K562 (cell line): ENCODE data around the gene CNNM3. TPM values are rescaled to one million over a fixed set of nuclear protein-coding genes. Genes with fewer than 3 reads are reported as not detected.

Experiments used
- CC2D1A ChIP-seq: fragments of 450-650 bp; IDR thresholded peaks from 2 replicates; pipeline ENCODE4 v1.6.1; 2017; ENCODE audit warnings: mild to moderate bottlenecking
- GTF2F1 ChIP-seq: IDR thresholded peaks from 2 replicates; pipeline ENCODE4 v1.6.1; 2011; ENCODE audit warnings: low read depth, low read length, improper control_type of control experiment
- HDAC2 ChIP-seq: fragments of 450-650 bp; IDR thresholded peaks from 2 replicates; pipeline ENCODE4 v1.6.1; 2016; ENCODE audit warnings: mild to moderate bottlenecking
- MAZ ChIP-seq, 2 experiments: fragments of 450-650 bp in 1 of 2; sonication (generic) in 1 of 2; formaldehyde crosslinking; IDR thresholded peaks in 1 of 2; conservative IDR thresholded peaks in 1 of 2; 2 replicates each; pipeline versions ENCODE4 v1.4.0 to v1.5.0; 2020; ENCODE audit warnings: mild to moderate bottlenecking in 1 of 2, missing genetic modification reagents in 1 of 2
- MCM3 ChIP-seq: fragments of 450-650 bp; IDR thresholded peaks from 2 replicates; pipeline ENCODE4 v1.6.1; 2016
- MECOM ChIP-seq: fragments of 250-450 bp; sonication (Bioruptor Pico); IDR thresholded peaks from 2 replicates; pipeline ENCODE4 v1.8.0; 2022; ENCODE audit warnings: inconsistent platforms
- MYNN ChIP-seq, 2 experiments: sonication (generic); formaldehyde crosslinking in 1 of 2; IDR thresholded peaks; 2 replicates each; pipeline versions ENCODE4 v1.5.0 to v1.6.1; 2016 to 2020; ENCODE audit warnings: antibody characterized with exemption in 1 of 2, missing genetic modification reagents in 1 of 2
- PHB ChIP-seq: fragments of 250-450 bp; sonication (Bioruptor Pico); IDR thresholded peaks from 2 replicates; pipeline ENCODE4 v1.5.0; 2021
- PURB ChIP-seq: sonication (generic); formaldehyde crosslinking; IDR thresholded peaks from 2 replicates; pipeline ENCODE4 v1.9.0; 2021; ENCODE audit warnings: low read depth, mild to moderate bottlenecking, missing genetic modification reagents
- RAD51 ChIP-seq: fragments of 450-650 bp; IDR thresholded peaks from 2 replicates; pipeline ENCODE4 v1.7.1; 2016; ENCODE audit warnings: low read depth, mild to moderate bottlenecking, borderline replicate concordance
- RBFOX2 ChIP-seq: fragments of 200-400 bp; formaldehyde crosslinking; IDR thresholded peaks from 2 replicates; pipeline ENCODE4 v1.6.1; 2017; ENCODE audit warnings: low read depth, mild to moderate bottlenecking, low read length, moderate library complexity
- RBM15 ChIP-seq: fragments of 200-400 bp; formaldehyde crosslinking; IDR thresholded peaks from 2 replicates; pipeline ENCODE4 v1.6.1; 2018; ENCODE audit warnings: mild to moderate bottlenecking, low read length, moderate library complexity; ENCODE audit not compliant: insufficient read depth
- TAF9B ChIP-seq: fragments of 450-650 bp; IDR thresholded peaks from 2 replicates; pipeline ENCODE4 v1.6.1; 2018; ENCODE audit warnings: mild to moderate bottlenecking; ENCODE audit not compliant: partially characterized antibody
- XRCC3 ChIP-seq: fragments of 450-650 bp; IDR thresholded peaks from 2 replicates; pipeline ENCODE4 v1.6.1; 2017; ENCODE audit warnings: mild to moderate bottlenecking, moderate library complexity
- ZFP1 ChIP-seq: fragments of 450-650 bp; formaldehyde crosslinking; IDR thresholded peaks from 2 replicates; pipeline ENCODE4 v1.4.0; 2020; ENCODE audit warnings: mild to moderate bottlenecking, mixed read lengths
- ZNF134 ChIP-seq: fragments of 250-450 bp; sonication (Bioruptor Pico); conservative IDR thresholded peaks from 2 replicates; pipeline ENCODE4 v1.4.0; 2020
- ZNF41 ChIP-seq: fragments of 250-450 bp; sonication (Bioruptor Pico); conservative IDR thresholded peaks from 2 replicates; pipeline ENCODE4 v1.4.0; 2020; ENCODE audit warnings: mild to moderate bottlenecking
- ZNF507 ChIP-seq: conservative IDR thresholded peaks from 2 replicates; pipeline ENCODE4 v1.6.1; 2017; ENCODE audit warnings: missing genetic modification characterization, missing compliant biosample characterization
- ZNF586 ChIP-seq: fragments of 450-650 bp; formaldehyde crosslinking; conservative IDR thresholded peaks from 2 replicates; pipeline ENCODE4 v1.4.0; 2020; ENCODE audit warnings: mild to moderate bottlenecking, moderate library complexity
- ZZZ3 ChIP-seq: fragments of 450-650 bp; IDR thresholded peaks from 2 replicates; pipeline ENCODE4 v1.6.1; 2016; ENCODE audit warnings: antibody characterized with exemption, mild to moderate bottlenecking, moderate library complexity
- polyA plus RNA-seq, 8 experiments: library from polyadenylated mRNA; depleted of rRNA in 4 of 8; stranded (reverse) in 5 of 8; unstranded in 3 of 8; fragments of >200 nt; fragmentation: Nextera tagmentation in 2 of 8; fragmentation: Illumina TruSeq in 1 of 8; extraction: Ambion mirVana in 2 of 8; extraction: Trizol in 1 of 8; gene quantifications; 2 replicates each; pipeline versions ENCODE4 v1.2.1 to v1.2.3, GENCODE V29; 2011 to 2014; ENCODE audit warnings: inconsistent platforms in 1 of 8, missing spikeins in 1 of 8
- total RNA-seq, 7 experiments: library from RNA; depleted of rRNA in 6 of 7; stranded (reverse); fragments of >200 nt in 6 of 7; fragmentation: Illumina TruSeq in 2 of 7; extraction: Trizol in 2 of 7; gene quantifications; 2 replicates each; pipeline versions ENCODE4 v1.2.1 to v1.2.3, GENCODE V29; 2011 to 2021; ENCODE audit warnings: low replicate concordance in 1 of 7
- TF ChIP-seq, protein P1 (sequence below): fragments of 450-650 bp; formaldehyde crosslinking; IDR thresholded peaks from 2 replicates; pipeline ENCODE4 v1.4.0; 2020; ENCODE audit warnings: mild to moderate bottlenecking, moderate library complexity
- TF ChIP-seq, protein P2 (sequence below): IDR thresholded peaks from 2 replicates; pipeline ENCODE4 v1.6.1; 2011; ENCODE audit not compliant: insufficient read length; ENCODE audit errors: extremely low read depth
- TF ChIP-seq, protein P3 (sequence below): sonication (generic); formaldehyde crosslinking; IDR thresholded peaks from 2 replicates; pipeline ENCODE4 v1.8.0; 2023; ENCODE audit warnings: missing genetic modification reagents, mild to moderate bottlenecking, borderline replicate concordance

CNNM3 gene
- total and polyA plus RNA-seq, 9 of the 15 experiments (the other 6 are each of a cell fraction or from before 2014, with no cell fraction given) = 1.4 to 16.9 (median 6.5) TPM

DNA sequence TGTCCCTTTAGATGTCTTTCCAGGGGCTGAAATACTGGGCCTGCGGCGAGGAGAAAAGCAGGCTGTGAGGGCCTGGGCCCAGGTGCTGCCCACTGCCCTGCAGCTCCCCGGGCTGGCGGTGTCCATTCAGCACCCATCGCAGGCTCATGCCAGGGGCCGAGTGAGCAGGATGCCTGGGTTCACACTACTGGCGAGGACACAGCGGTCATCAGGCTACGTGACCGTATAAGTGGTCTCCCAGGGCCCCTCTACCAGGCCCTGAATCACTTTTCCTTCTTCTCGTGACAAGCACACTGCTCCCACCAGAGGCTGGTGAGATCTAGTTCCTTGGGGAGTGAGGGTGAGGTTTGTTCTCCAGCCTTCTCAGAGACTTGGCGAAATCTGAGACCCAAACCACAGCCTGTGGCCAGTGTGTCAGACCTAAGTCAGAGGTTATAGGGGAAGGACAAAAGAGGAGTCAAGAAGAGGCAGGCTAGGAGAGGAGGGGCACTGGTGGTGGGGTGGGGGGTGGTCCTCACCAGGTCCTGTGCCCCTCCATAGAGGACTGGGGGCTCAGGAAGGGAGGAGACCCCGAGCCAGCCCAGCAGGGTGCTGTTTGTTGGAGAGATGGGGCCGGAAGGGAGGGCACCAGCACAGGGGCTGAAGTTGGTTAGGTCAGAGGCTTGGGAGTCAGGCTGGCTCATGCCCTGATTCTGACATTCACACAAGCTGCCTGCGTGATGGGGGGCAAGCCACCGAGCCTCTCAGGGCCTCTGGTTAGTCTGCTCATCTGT lies 60.4 kb downstream of the CNNM3 start (continued):
- no peak for TF ChIP-seq ZNF507
- TF ChIP-seq, protein P1, sequence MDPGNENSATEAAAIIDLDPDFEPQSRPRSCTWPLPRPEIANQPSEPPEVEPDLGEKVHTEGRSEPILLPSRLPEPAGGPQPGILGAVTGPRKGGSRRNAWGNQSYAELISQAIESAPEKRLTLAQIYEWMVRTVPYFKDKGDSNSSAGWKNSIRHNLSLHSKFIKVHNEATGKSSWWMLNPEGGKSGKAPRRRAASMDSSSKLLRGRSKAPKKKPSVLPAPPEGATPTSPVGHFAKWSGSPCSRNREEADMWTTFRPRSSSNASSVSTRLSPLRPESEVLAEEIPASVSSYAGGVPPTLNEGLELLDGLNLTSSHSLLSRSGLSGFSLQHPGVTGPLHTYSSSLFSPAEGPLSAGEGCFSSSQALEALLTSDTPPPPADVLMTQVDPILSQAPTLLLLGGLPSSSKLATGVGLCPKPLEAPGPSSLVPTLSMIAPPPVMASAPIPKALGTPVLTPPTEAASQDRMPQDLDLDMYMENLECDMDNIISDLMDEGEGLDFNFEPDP = no peak
- no peak for TF ChIP-seq GTF2F1
- 0 out of 2 replicates have a peak, but pooled peaks have one; percentile 1 for TF ChIP-seq ZFP1 (CRISPR knock-in tag)
- no peak for TF ChIP-seq HDAC2
- 0 out of 4 replicates have a peak, but pooled peaks of 1 of the 2 experiments have one; percentile 8 for TF ChIP-seq MAZ (CRISPR knock-in tag; conservative IDR thresholded peaks at IDR 0.05 in 1 of 2, IDR thresholded peaks at IDR 0.05 in 1 of 2)
- no peak for TF ChIP-seq ZNF41 (CRISPR knock-in tag)
- TF ChIP-seq TAF9B = no peak
- TF ChIP-seq PURB (CRISPR knock-in tag) = no peak
- peak; percentile 43 for TF ChIP-seq RBFOX2
- TF ChIP-seq MECOM (CRISPR knock-in tag) = no peak
- no peak for TF ChIP-seq ZNF586 (CRISPR knock-in tag)
- no peak for TF ChIP-seq ZZZ3
- no peak for TF ChIP-seq ZNF134 (CRISPR knock-in tag)
- TF ChIP-seq, protein P2, sequence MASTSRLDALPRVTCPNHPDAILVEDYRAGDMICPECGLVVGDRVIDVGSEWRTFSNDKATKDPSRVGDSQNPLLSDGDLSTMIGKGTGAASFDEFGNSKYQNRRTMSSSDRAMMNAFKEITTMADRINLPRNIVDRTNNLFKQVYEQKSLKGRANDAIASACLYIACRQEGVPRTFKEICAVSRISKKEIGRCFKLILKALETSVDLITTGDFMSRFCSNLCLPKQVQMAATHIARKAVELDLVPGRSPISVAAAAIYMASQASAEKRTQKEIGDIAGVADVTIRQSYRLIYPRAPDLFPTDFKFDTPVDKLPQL = no peak
- TF ChIP-seq, protein P3, sequence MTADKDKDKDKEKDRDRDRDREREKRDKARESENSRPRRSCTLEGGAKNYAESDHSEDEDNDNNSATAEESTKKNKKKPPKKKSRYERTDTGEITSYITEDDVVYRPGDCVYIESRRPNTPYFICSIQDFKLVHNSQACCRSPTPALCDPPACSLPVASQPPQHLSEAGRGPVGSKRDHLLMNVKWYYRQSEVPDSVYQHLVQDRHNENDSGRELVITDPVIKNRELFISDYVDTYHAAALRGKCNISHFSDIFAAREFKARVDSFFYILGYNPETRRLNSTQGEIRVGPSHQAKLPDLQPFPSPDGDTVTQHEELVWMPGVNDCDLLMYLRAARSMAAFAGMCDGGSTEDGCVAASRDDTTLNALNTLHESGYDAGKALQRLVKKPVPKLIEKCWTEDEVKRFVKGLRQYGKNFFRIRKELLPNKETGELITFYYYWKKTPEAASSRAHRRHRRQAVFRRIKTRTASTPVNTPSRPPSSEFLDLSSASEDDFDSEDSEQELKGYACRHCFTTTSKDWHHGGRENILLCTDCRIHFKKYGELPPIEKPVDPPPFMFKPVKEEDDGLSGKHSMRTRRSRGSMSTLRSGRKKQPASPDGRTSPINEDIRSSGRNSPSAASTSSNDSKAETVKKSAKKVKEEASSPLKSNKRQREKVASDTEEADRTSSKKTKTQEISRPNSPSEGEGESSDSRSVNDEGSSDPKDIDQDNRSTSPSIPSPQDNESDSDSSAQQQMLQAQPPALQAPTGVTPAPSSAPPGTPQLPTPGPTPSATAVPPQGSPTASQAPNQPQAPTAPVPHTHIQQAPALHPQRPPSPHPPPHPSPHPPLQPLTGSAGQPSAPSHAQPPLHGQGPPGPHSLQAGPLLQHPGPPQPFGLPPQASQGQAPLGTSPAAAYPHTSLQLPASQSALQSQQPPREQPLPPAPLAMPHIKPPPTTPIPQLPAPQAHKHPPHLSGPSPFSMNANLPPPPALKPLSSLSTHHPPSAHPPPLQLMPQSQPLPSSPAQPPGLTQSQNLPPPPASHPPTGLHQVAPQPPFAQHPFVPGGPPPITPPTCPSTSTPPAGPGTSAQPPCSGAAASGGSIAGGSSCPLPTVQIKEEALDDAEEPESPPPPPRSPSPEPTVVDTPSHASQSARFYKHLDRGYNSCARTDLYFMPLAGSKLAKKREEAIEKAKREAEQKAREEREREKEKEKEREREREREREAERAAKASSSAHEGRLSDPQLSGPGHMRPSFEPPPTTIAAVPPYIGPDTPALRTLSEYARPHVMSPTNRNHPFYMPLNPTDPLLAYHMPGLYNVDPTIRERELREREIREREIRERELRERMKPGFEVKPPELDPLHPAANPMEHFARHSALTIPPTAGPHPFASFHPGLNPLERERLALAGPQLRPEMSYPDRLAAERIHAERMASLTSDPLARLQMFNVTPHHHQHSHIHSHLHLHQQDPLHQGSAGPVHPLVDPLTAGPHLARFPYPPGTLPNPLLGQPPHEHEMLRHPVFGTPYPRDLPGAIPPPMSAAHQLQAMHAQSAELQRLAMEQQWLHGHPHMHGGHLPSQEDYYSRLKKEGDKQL (CRISPR knock-in tag) = no peak
- no peak for TF ChIP-seq CC2D1A
- no peak for TF ChIP-seq MYNN (IDR thresholded peaks at IDR 0.05)
- no peak for TF ChIP-seq MYNN (CRISPR knock-in tag; IDR thresholded peaks at IDR 0.05)
- no peak for TF ChIP-seq MCM3
- TF ChIP-seq PHB (CRISPR knock-in tag) = peak; percentile 35; the same call in 1 of the 2 replicates
- no peak for TF ChIP-seq RBM15
- TF ChIP-seq XRCC3 = no peak
- no peak for TF ChIP-seq RAD51
